Trophoblast cell (in vitro differentiated cells and primary cell): ENCODE results near the gene MYL2.
A peak's percentile ranks its signal among the peaks of the same experiment; 100 is the strongest.

Source experiments
- DNase-seq, 2 donors: peaks; one replicate each; pipeline ENCODE4 v3.0.0-alpha.2; 2016
- H2AFZ ChIP-seq: 2 replicates; pipeline ENCODE4 v1.6.1; 2013; ENCODE audit warnings: low read length, moderate library complexity, mild to moderate bottlenecking; ENCODE audit not compliant: insufficient read depth, poor library complexity
- H2AK5ac ChIP-seq: 2 replicates; pipeline ENCODE4 v1.6.1; 2013; ENCODE audit warnings: mild to moderate bottlenecking, low read length
- H2BK120ac ChIP-seq: 2 replicates; pipeline ENCODE4 v1.6.1; 2013; ENCODE audit warnings: low read length, mild to moderate bottlenecking, moderate library complexity; ENCODE audit not compliant: insufficient read depth, poor library complexity
- H2BK12ac ChIP-seq: 2 replicates; pipeline ENCODE4 v1.6.1; 2013; ENCODE audit warnings: mild to moderate bottlenecking, low read length, moderate library complexity
- H2BK5ac ChIP-seq: 2 replicates; pipeline ENCODE4 v1.6.1; 2013; ENCODE audit warnings: low read length, low read depth, moderate library complexity, mild to moderate bottlenecking; ENCODE audit not compliant: poor library complexity
- H3K14ac ChIP-seq: 2 replicates; pipeline ENCODE4 v1.6.1; 2013; ENCODE audit warnings: mild to moderate bottlenecking, low read length
- H3K18ac ChIP-seq: 2 replicates; pipeline ENCODE4 v1.6.1; 2013; ENCODE audit warnings: mild to moderate bottlenecking, low read length
- H3K23ac ChIP-seq: 2 replicates; pipeline ENCODE4 v1.6.1; 2013; ENCODE audit warnings: low read length
- H3K27ac ChIP-seq: 2 replicates; pipeline ENCODE4 v1.5.1; 2013; ENCODE audit warnings: low read depth, mild to moderate bottlenecking, inconsistent platforms, low read length, moderate library complexity
- H3K27me3 ChIP-seq: 2 replicates; pipeline ENCODE4 v1.6.1; 2013; ENCODE audit warnings: inconsistent platforms, mild to moderate bottlenecking, low read length, moderate library complexity; ENCODE audit not compliant: insufficient read depth
- H3K36me3 ChIP-seq, 2 experiments: 1 replicate in 1 of 2; 2 replicates in 1 of 2; pipeline ENCODE4 v1.6.1; 2013; ENCODE audit warnings: low read length in 2 of 2, mild to moderate bottlenecking in 2 of 2, moderate library complexity in 1 of 2; ENCODE audit not compliant: insufficient read depth in 2 of 2, control insufficient read depth in 1 of 2
- H3K4ac ChIP-seq: 2 replicates; pipeline ENCODE4 v1.6.1; 2013; ENCODE audit warnings: low read depth, mild to moderate bottlenecking, low read length, moderate library complexity
- H3K4me1 ChIP-seq, 2 experiments: 1 replicate in 1 of 2; 2 replicates in 1 of 2; pipeline ENCODE4 v1.6.1; 2013; ENCODE audit warnings: low read length in 2 of 2, mild to moderate bottlenecking in 2 of 2, moderate library complexity in 1 of 2; ENCODE audit not compliant: insufficient read depth in 2 of 2, control insufficient read depth in 1 of 2
- H3K4me2 ChIP-seq: 2 replicates; pipeline ENCODE4 v1.6.1; 2013; ENCODE audit warnings: inconsistent platforms, mild to moderate bottlenecking, low read length, moderate library complexity
- H3K4me3 ChIP-seq: 2 replicates; pipeline ENCODE4 v1.5.1; 2013; ENCODE audit warnings: mild to moderate bottlenecking, low read depth, low read length, inconsistent platforms
- H3K79me1 ChIP-seq: one replicate; pipeline ENCODE4 v1.6.1; 2013; ENCODE audit warnings: low read length
- H3K79me2 ChIP-seq: 2 replicates; pipeline ENCODE4 v1.6.1; 2013; ENCODE audit warnings: low read length, mild to moderate bottlenecking; ENCODE audit not compliant: control insufficient read depth, insufficient read depth, poor library complexity
- H3K9ac ChIP-seq: 2 replicates; pipeline ENCODE4 v1.6.1; 2013; ENCODE audit warnings: mild to moderate bottlenecking, low read length
- H3K9me3 ChIP-seq: 2 replicates; pipeline ENCODE4 v1.6.1; 2013; ENCODE audit warnings: low read depth, mild to moderate bottlenecking, control low read depth, inconsistent platforms, low read length; ENCODE audit not compliant: insufficient read depth
- H4K12ac ChIP-seq: 2 replicates; pipeline ENCODE4 v1.6.1; 2013; ENCODE audit warnings: low read depth, mild to moderate bottlenecking, low read length, moderate library complexity
- H4K8ac ChIP-seq: 2 replicates; pipeline ENCODE4 v1.6.1; 2013; ENCODE audit warnings: low read depth, mild to moderate bottlenecking, low read length, moderate library complexity
- H4K91ac ChIP-seq: one replicate; pipeline ENCODE4 v1.6.1; 2013; ENCODE audit warnings: low read depth, mild to moderate bottlenecking, low read length, moderate library complexity
- WGBS: extraction: QIAGEN DNeasy Blood & Tissue Kit; methylation state at CpG from one replicate; pipeline ENCODE4 v1.1.7; 2013; ENCODE audit warnings: missing lambda C conversion rate; ENCODE audit not compliant: insufficient read length, insufficient coverage; ENCODE audit errors: extremely low coverage; 5-methylcytosine and 5-hydroxymethylcytosine counted together

MYL2 gene

DNA sequence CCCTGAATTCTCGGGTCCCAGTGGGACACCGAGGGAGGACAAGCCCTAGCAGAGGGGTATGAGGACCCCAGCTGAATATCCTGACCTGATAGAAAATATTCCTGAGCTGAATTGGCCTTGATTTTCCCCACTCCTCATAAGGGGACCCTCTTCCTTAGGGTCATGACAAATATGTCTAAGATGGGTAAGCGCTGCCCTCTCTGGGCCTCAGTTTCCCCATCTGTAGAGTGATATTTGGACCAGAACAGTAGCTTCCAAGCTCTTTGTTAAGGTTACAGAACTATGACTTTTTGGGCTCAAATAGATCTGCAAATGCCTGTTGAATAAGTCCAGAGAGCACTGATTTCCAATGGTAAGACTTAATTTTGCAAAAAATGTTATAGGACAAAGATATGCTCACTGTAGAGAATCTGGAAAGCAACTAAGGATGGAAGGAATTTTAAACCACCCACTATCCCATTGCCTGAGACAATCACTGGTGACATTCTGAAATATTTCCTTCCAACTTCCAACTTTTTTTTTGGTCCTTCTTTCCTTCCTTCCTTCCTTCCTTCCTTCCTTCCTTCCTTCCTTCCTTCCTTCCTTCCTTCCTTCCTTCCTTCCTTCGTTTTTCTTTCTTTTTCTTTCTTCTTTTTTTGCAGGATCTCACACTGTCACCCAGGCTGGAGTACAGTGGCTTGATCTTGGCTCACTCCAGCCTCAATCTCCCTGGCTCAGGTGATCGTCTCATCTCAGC, 32.0 kb downstream of the MYL2 start:
- Histone ChIP-seq H3K4ac (no peak overlapping the region), H3K9me3 (no peaks in the 10 kb centered on the region), H2AFZ (no peak overlapping the region), H2BK5ac (no peak overlapping the region), H4K12ac (no peak overlapping the region), H2BK120ac (no peak overlapping the region), H3K27me3 (no peaks in the 10 kb centered on the region), H2BK12ac (no peak overlapping the region), H4K8ac (no peak overlapping the region), H3K79me1 (no peaks in the 10 kb centered on the region), H3K79me2 (no peaks in the 10 kb centered on the region), H3K14ac (no peak overlapping the region), H3K9ac (no peak overlapping the region), H3K4me2 (no peak overlapping the region), H3K23ac (no peak overlapping the region), H4K91ac (no peak overlapping the region), H3K4me1 (peaks cover 10% of the 10 kb centered on the region in 2 experiments), H3K18ac (no peak overlapping the region), H2AK5ac (no peak overlapping the region), H3K27ac (no peak overlapping the region), H3K4me3 (no peak overlapping the region), H3K36me3 (no peaks in the 10 kb centered on the region)
- DNase-seq, result no peak
- WGBS, result no CpG with 5 or more reads among the region's 5 CpGs

GRCh38 chr12:110885152-110885840, 35.1 kb downstream of the MYL2 start:
- H2AFZ ChIP-seq, result no peak overlapping the region
- no peaks in the 10 kb centered on the region for H3K27me3 ChIP-seq
- no peak overlapping the region for H3K4me2 ChIP-seq
- H4K91ac ChIP-seq, result no peak overlapping the region
- no peak overlapping the region for H3K18ac ChIP-seq
- H2BK5ac ChIP-seq, result no peak overlapping the region
- no CpG with 5 or more reads among the region's 6 CpGs for WGBS
- H3K9ac ChIP-seq, result no peak overlapping the region
- no peaks in the 10 kb centered on the region for H3K79me1 ChIP-seq
- no peak overlapping the region for H2BK120ac ChIP-seq
- no peaks in the 10 kb centered on the region for H3K36me3 ChIP-seq
- no peaks in the 10 kb centered on the region for H3K9me3 ChIP-seq
- no peak overlapping the region for H3K27ac ChIP-seq
- no peak overlapping the region for H3K23ac ChIP-seq
- no peak overlapping the region for H3K4me3 ChIP-seq
- no peak overlapping the region for H4K8ac ChIP-seq
- H3K14ac ChIP-seq, result no peak overlapping the region
- no peak overlapping the region for H3K4ac ChIP-seq
- no peak overlapping the region for H4K12ac ChIP-seq
- H3K4me1 ChIP-seq, result peaks cover 0 to 2% of the 10 kb centered on the region in 2 experiments
- no peak for DNase-seq
- no peak overlapping the region for H2AK5ac ChIP-seq
- no peak overlapping the region for H2BK12ac ChIP-seq
- no peaks in the 10 kb centered on the region for H3K79me2 ChIP-seq

DNA sequence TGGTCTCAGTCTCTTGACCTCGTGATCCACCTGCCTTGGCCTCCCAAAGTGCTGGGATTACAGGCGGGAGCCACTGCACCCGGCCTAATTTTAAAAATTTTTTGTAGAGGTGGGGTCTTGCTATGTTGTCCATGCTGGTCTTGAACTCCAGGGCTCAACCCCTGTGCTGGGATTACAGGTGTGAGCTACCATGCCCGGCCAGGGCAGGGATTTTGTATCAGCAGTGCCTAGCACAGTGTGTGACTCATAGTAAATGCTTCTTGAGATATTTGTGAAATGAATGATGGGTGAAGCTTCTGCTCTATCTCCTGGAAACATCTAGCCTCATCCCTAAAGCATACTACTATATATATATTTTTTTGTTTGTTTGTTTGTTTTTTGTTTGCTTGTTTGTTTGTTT, 37.1 kb downstream of the MYL2 start:
- WGBS, result no CpG with 5 or more reads among the region's 4 CpGs
- Histone ChIP-seq H3K23ac (no peak overlapping the region), H3K18ac (no peak overlapping the region), H3K9me3 (no peaks in the 10 kb centered on the region), H3K4me1 (peaks cover 0 to 2% of the 10 kb centered on the region in 2 experiments), H2AK5ac (no peak overlapping the region), H2BK12ac (no peak overlapping the region), H3K36me3 (no peaks in the 10 kb centered on the region), H3K14ac (no peak overlapping the region), H3K9ac (no peak overlapping the region), H3K4me2 (no peak overlapping the region), H4K91ac (no peak overlapping the region), H3K27me3 (no peaks in the 10 kb centered on the region), H2AFZ (no peak overlapping the region), H3K79me2 (no peaks in the 10 kb centered on the region), H2BK5ac (no peak overlapping the region), H4K12ac (no peak overlapping the region), H2BK120ac (no peak overlapping the region), H4K8ac (no peak overlapping the region), H3K4me3 (no peak overlapping the region), H3K4ac (no peak overlapping the region), H3K79me1 (no peaks in the 10 kb centered on the region), H3K27ac (no peak overlapping the region)
- DNase-seq, result peak; percentile 75 to 83

DNA sequence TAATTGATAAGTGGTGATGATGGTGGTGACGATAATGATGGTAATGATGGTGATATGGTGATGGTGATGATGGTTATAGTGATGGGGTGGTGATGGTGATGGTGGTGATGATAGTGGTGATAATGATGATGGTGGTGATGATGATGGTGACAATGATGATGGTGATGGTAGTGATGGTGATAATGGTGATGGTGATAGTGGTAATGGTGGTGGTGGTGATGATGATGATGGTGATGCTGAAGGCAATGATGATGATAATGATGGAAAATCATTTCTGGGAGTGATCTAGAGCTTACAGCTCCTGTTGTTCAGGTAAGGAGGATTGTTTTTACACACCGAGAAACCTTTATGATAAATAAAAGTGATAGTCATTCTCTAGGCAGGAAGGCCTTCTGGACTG, 39.7 kb downstream of the MYL2 start:
- H2AFZ ChIP-seq, result no peak overlapping the region
- no peak overlapping the region for H3K23ac ChIP-seq
- no peak overlapping the region for H3K27ac ChIP-seq
- no peak overlapping the region for H3K14ac ChIP-seq
- no peak overlapping the region for H4K8ac ChIP-seq
- no peak overlapping the region for H2BK120ac ChIP-seq
- no peak overlapping the region for H2BK12ac ChIP-seq
- no peaks in the 10 kb centered on the region for H3K27me3 ChIP-seq
- H4K91ac ChIP-seq, result no peak overlapping the region
- no peaks in the 10 kb centered on the region for H3K36me3 ChIP-seq
- H3K4ac ChIP-seq, result no peak overlapping the region
- H2AK5ac ChIP-seq, result no peak overlapping the region
- H3K4me2 ChIP-seq, result no peak overlapping the region
- no peak overlapping the region for H2BK5ac ChIP-seq
- H4K12ac ChIP-seq, result no peak overlapping the region
- H3K79me1 ChIP-seq, result no peaks in the 10 kb centered on the region
- no peak overlapping the region for H3K4me3 ChIP-seq
- H3K9ac ChIP-seq, result no peak overlapping the region
- no peaks in the 10 kb centered on the region for H3K9me3 ChIP-seq
- H3K18ac ChIP-seq, result no peak overlapping the region
- no peaks in the 10 kb centered on the region for H3K4me1 ChIP-seq
- no CpG with 5 or more reads among the region's 2 CpGs for WGBS
- no peaks in the 10 kb centered on the region for H3K79me2 ChIP-seq
- DNase-seq, result no peak
